Ascending aorta (tissue), 2 donors: ENCODE measurements around the gene PARP16. TPM values are rescaled to one million over a fixed set of nuclear protein-coding genes. Genes with fewer than 3 reads are reported as not detected.

Experiments
- DNase-seq, 2 donors: peaks; one replicate each; pipeline ENCODE4 v3.0.0-alpha.2; 2019; ENCODE audit warnings: low spot score in 2 of 2
- H3K27ac ChIP-seq, 2 donors: fragments of 200-600 bp; sonication (generic); one replicate each; pipeline ENCODE4 v1.5.1; 2016 to 2017; ENCODE audit warnings: mild to moderate bottlenecking in 1 of 2
- H3K27me3 ChIP-seq: fragments of 200-600 bp; sonication (generic); one replicate; pipeline ENCODE4 v1.5.1; 2017
- H3K36me3 ChIP-seq, 2 donors: fragments of 200-600 bp; sonication (generic); one replicate each; pipeline ENCODE4 v1.5.1; 2016
- H3K4me1 ChIP-seq, 2 donors: fragments of 200-600 bp; sonication (generic); one replicate each; pipeline ENCODE4 v1.5.1; 2016 to 2017; ENCODE audit warnings: mild to moderate bottlenecking in 1 of 2
- H3K4me3 ChIP-seq, 2 donors: fragments of 200-600 bp; sonication (generic); one replicate each; pipeline ENCODE4 v1.5.1; 2016 to 2017; ENCODE audit warnings: mild to moderate bottlenecking in 1 of 2
- H3K9me3 ChIP-seq, 2 donors: fragments of 200-600 bp; sonication (generic); one replicate each; pipeline ENCODE4 v1.5.1; 2016
- CTCF ChIP-seq, 3 experiments: fragments of 200-600 bp in 2 of 3; fragments of 450-650 bp in 1 of 3; sonication (generic) in 2 of 3; IDR thresholded peaks; one replicate each; pipeline ENCODE4 v1.5.1; 2016 to 2019; ENCODE audit warnings: antibody characterized with exemption in 3 of 3, mild to moderate bottlenecking in 1 of 3, moderate library complexity in 1 of 3
- intact Hi-C: fragments of 100-400 bp; cut with DNase I; formaldehyde crosslinking; loops from one replicate; pipeline ENCODE4 v1.15.1; 2023
- total RNA-seq: library from RNA; depleted of rRNA; stranded (reverse); fragments of >200 nt; gene quantifications from one replicate; pipeline ENCODE4 v1.1.0, GENCODE V29; 2016

PARP16 gene
- total RNA-seq, 1 donor from 2014 or later, result 2.9 TPM

- H3K36me3 ChIP-seq, result peaks cover 12 to 31% of the 10 kb centered on the region in 2 donors
- H3K4me3 ChIP-seq, result no peak overlapping the region
- H3K27ac ChIP-seq, result no peak overlapping the region
- DNase-seq, result no peak
- H3K9me3 ChIP-seq, result no peaks in the 10 kb centered on the region
- intact Hi-C loops, result no loop called here
- no peak for TF ChIP-seq CTCF (IDR thresholded peaks at IDR 0.05)
- H3K4me1 ChIP-seq, result no peaks in the 10 kb centered on the region
- no peaks in the 10 kb centered on the region for H3K27me3 ChIP-seq
Observed at GRCh38 chr15:65268411-65268810, 18.3 kb downstream of the PARP16 start.

GRCh38 chr15:65266469-65266868 lies 20.2 kb downstream of the PARP16 start:
- H3K9me3 ChIP-seq, result no peaks in the 10 kb centered on the region
- H3K36me3 ChIP-seq, result peaks cover 22 to 47% of the 10 kb centered on the region in 2 donors
- no peak overlapping the region for H3K4me3 ChIP-seq
- H3K27me3 ChIP-seq, result no peaks in the 10 kb centered on the region
- no peak overlapping the region for H3K27ac ChIP-seq
- no peak for DNase-seq
- no peaks in the 10 kb centered on the region for H3K4me1 ChIP-seq
- intact Hi-C loops, result no loop called here
- no peak for TF ChIP-seq CTCF (IDR thresholded peaks at IDR 0.05)

- DNase-seq, result no peak
- H3K27ac ChIP-seq, result no peak overlapping the region
- no peaks in the 10 kb centered on the region for H3K9me3 ChIP-seq
- intact Hi-C loops, result no loop called here
- H3K4me3 ChIP-seq, result no peak overlapping the region
- H3K4me1 ChIP-seq, result no peaks in the 10 kb centered on the region
- no peaks in the 10 kb centered on the region for H3K27me3 ChIP-seq
- peaks cover 32 to 58% of the 10 kb centered on the region in 2 donors for H3K36me3 ChIP-seq
- no peak for TF ChIP-seq CTCF (IDR thresholded peaks at IDR 0.05)
Observed at GRCh38 chr15:65264863-65265430, 21.7 kb downstream of the PARP16 start.

GRCh38 chr15:65263313-65263712 lies 23.4 kb downstream of the PARP16 start:
- DNase-seq, result no peak
- H3K27me3 ChIP-seq, result no peaks in the 10 kb centered on the region
- no peak for TF ChIP-seq CTCF (IDR thresholded peaks at IDR 0.05)
- H3K9me3 ChIP-seq, result no peaks in the 10 kb centered on the region
- no peak overlapping the region for H3K4me3 ChIP-seq
- intact Hi-C loops, result no loop called here
- H3K27ac ChIP-seq, result no peak overlapping the region
- peaks cover 38 to 59% of the 10 kb centered on the region in 2 donors for H3K36me3 ChIP-seq
- no peaks in the 10 kb centered on the region for H3K4me1 ChIP-seq

- Histone ChIP-seq H3K36me3 (peaks cover 45 to 69% of the 10 kb centered on the region in 2 donors), H3K4me1 (no peaks in the 10 kb centered on the region)
Observed at GRCh38 chr15:65260968-65261367, 25.7 kb downstream of the PARP16 start.

More at GRCh38 chr15:65260968-65261367, 25.7 kb downstream of the PARP16 start:
- Histone ChIP-seq H3K9me3 (no peaks in the 10 kb centered on the region), H3K4me3 (no peak overlapping the region), H3K27ac (no peak overlapping the region), H3K27me3 (no peaks in the 10 kb centered on the region)
- no peak for TF ChIP-seq CTCF (IDR thresholded peaks at IDR 0.05)
- intact Hi-C loops, result no loop called here
- no peak for DNase-seq
